Measurements from ENCODE around the gene RGS9.

Gene RGS9

DNA sequence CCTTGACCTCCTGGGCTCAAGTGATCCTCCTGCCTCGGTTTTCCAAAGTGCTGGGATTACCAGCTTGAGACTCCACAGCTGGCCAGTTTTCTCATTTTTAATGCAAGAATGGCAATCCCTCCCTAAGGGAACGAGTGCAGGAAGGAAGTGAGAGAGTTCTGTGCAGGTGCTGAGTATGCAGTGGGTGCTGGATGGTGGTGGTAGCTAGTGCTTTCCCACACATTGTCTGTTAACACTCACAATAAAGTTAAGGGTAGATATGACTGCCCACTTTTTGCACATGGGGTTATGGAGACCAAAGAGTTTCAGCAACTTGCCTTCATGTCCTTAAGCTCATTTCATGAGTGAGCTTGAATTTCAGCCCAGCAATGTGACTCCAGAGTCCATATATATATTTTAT is 18.5 kb downstream of the RGS9 start:
- H3K27ac Mint-ChIP-seq = no peak overlapping the region

DNA sequence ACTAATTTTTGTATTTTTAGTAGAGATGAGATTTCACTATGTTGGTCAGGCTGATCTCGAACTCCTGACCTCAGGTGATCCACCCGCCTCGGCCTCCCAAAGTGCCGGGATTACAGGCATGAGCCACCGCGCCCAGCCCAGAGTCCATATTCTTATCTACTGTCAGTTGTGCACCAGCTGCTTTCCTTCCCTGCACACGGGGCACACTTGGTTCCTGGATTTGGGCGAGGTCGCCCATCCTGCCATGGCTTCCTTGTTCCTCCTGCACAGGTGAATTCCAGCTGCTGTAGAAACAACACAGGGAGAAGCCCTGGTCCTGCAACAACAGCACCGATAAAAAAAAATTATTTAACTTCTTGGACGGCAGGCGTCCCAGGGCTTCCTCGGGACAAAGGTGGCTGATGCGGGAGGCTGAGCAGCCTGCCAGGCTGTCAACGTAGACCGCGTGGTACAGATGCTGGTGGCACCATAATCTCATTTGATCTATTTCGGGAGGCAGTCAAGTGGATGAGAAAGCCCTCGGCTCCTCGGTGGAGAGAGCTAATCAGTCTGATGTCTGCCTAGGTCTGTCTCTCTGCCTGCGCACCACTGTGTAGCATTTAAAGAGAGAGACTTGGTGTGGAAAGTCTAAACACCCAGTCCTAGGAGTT is 19.1 kb downstream of the RGS9 start:
- Mint-ChIP-seq H3K4me3 (no peak overlapping the region), H3K9me3 (no peaks in the 10 kb centered on the region), H3K27ac (no peak overlapping the region), H3K36me3 (ENCODE audit: low read depth) (no peaks in the 10 kb centered on the region), H3K4me1 (ENCODE audit: low read depth) (peaks cover 13% of the 10 kb centered on the region), H3K27me3 (peaks cover 10% of the 10 kb centered on the region)
- intact Hi-C loops (cut with micrococcal nuclease) = no loop called here

More for the DNA sequence above, 18.5 kb downstream of the RGS9 start:
- no peaks in the 10 kb centered on the region for H3K36me3 Mint-ChIP-seq (ENCODE audit: low read depth)
- intact Hi-C loops (cut with micrococcal nuclease) = no loop called here
- H3K4me3 Mint-ChIP-seq = no peak overlapping the region
- H3K4me1 Mint-ChIP-seq (ENCODE audit: low read depth) = peaks cover 13% of the 10 kb centered on the region
- no peaks in the 10 kb centered on the region for H3K9me3 Mint-ChIP-seq
- peaks cover 10% of the 10 kb centered on the region for H3K27me3 Mint-ChIP-seq

DNA sequence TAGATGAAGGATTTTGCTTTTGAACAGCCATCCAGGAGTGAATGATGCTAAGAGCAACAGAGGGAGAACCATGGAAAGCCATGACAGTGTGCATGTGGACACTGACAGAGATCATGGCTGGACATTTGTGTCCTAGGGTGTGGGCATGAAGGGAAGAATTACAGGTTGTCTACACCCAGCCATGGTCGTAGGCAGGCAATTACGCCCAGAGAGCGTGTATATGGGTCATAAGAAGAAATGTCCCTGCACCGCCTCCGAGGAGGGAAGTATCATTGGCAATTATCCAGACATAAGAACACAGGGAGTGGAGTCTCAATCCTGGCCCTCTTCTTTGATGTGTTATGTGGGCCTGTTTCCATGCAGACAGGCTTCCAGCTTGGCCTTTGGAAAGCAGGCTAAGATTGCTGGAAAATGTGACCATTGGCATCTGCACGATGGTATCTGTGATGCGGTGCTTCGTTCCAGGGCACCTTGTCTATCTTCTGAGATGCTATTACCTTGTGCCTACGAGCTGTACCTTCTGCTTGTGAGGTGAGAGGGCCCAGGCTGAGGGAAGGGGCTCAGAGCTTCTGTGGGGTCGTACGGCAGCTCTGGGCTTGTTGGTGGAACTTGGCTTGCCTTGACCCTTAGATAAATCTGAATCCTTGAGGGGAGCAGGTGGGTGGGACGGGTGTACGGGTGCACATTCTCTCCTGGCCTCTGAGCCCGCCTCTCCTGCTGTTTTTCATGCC is 19.8 kb downstream of the RGS9 start:
- intact Hi-C loops (cut with micrococcal nuclease) = no loop called here
- Mint-ChIP-seq H3K36me3 (ENCODE audit: low read depth) (no peaks in the 10 kb centered on the region), H3K27me3 (peaks cover 8% of the 10 kb centered on the region), H3K4me3 (no peak overlapping the region), H3K27ac (no peak overlapping the region), H3K4me1 (ENCODE audit: low read depth) (peaks cover 13% of the 10 kb centered on the region), H3K9me3 (no peaks in the 10 kb centered on the region)

DNA sequence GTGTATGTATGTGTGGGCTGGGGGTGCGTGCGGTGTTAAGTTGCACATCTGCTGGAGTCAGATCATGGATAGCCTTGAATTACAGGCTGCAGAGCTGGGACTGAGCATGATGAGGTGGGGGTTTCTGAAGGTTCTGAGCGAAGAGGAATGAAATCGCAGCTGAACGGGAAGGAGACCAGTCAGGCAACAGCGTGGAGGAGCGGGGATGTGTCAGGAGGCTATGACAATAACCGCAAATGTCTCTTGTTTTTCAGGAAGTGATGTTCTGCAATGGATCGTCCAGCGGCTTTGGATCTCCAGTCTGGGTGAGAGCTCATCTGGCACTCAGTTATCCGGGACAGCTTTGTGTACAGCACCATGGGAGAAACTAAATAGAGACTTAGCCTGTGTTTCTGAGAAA is 20.9 kb downstream of the RGS9 start:
- Mint-ChIP-seq H3K4me3 (no peak overlapping the region), H3K27ac (no peak overlapping the region), H3K4me1 (ENCODE audit: low read depth) (peaks cover 13% of the 10 kb centered on the region), H3K36me3 (ENCODE audit: low read depth) (no peaks in the 10 kb centered on the region), H3K27me3 (peaks cover 3% of the 10 kb centered on the region), H3K9me3 (no peaks in the 10 kb centered on the region)
- intact Hi-C loops (cut with micrococcal nuclease) = no loop called here

DNA sequence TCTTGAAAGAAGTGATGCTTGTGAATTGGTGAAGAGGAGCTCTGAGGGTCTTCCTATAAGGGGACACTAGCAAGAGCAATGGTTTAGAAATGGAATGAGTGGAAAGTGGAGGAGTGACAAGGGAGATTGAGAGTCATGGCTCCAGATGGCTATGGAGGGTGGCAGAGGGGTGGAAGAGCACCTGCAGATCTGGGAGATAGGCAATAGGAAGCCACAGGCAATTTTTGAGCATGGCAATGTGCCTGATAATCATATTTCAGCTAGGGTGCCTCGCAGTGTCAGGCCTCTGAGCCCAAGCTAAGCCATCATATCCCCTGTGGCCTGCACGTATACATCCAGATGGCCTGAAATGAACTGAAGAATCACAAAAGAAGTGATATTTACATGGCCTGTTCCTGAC is 21.5 kb downstream of the RGS9 start:
- no peak overlapping the region for H3K27ac Mint-ChIP-seq
- H3K36me3 Mint-ChIP-seq (ENCODE audit: low read depth) = no peaks in the 10 kb centered on the region
- peaks cover 6% of the 10 kb centered on the region for H3K27me3 Mint-ChIP-seq
- H3K4me3 Mint-ChIP-seq = no peak overlapping the region
- intact Hi-C loops (cut with micrococcal nuclease) = no loop called here
- H3K4me1 Mint-ChIP-seq (ENCODE audit: low read depth) = peaks cover 17% of the 10 kb centered on the region
- H3K9me3 Mint-ChIP-seq = no peaks in the 10 kb centered on the region

DNA sequence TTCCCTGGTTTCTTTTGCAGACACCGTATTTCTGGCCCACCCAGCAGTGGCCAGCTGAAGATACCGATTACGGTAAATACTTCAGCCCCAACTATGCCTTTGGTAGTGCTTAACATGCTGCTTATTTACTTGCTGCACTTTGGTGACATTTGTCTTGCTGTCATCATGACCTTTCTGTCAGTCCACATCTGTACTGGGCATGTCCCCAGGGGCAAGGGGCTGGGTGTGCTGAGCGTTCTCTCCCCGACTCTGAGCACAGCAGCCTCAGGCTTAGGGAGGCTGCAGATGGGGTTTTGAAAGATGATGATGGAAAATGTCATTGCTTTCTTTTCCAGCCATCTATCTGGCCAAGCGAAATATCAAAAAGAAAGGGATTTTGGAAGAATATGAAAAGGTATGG is 23.3 kb downstream of the RGS9 start:
- Mint-ChIP-seq H3K36me3 (ENCODE audit: low read depth) (no peaks in the 10 kb centered on the region), H3K9me3 (no peaks in the 10 kb centered on the region), H3K27me3 (peaks cover 11% of the 10 kb centered on the region), H3K4me1 (ENCODE audit: low read depth) (peaks cover 7% of the 10 kb centered on the region), H3K27ac (no peak overlapping the region), H3K4me3 (no peak overlapping the region)
- intact Hi-C loops (cut with micrococcal nuclease) = no loop called here

DNA sequence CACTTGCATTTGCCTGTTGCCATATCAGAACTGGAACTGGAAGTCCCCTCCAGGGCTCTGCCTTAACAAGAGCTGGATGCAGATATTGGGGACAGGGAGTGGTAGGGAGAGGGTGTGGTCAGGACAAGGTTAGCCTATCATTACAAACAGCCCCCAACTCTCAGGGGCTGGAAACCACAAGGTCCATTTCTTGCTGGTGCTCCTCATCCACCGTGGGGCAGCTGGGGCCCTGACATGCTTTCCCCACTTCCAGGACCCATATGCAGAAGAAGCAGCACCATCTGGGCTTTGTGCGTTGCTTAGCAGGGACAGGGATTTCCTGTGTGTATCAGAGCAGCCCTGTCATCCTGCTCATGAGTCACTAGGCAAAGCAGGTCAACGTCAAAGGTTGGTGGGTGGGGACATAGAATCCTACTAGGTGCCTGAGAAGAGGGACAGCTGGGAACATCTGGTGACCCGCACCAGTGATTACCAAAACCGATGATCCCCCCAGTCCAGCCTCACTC is 26.9 kb downstream of the RGS9 start:
- H3K4me3 Mint-ChIP-seq = no peak overlapping the region
- intact Hi-C loops (cut with micrococcal nuclease) = no loop called here

DNA sequence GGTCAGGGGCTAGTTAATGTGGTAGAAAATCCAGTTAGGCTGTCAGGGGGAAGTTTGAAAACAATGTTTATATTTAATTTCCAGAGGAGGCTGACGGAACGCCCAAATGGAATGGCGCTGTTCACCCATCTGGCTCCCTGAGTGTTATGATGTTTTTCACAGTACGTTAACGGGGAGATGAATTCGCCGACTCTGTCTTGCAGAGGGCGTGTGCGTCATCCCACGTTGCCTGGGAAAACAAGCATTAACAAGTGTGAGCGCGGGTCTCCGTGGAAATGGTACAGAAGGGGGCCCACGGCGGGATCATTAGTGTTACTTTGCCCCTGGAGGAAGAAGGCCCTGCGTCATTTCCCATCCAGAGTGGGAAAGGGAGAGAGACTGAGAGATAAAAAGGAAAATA is 29.6 kb downstream of the RGS9 start:
- H3K36me3 Mint-ChIP-seq (ENCODE audit: low read depth) = no peaks in the 10 kb centered on the region
- H3K4me1 Mint-ChIP-seq (ENCODE audit: low read depth) = peaks cover 5% of the 10 kb centered on the region
- H3K27ac Mint-ChIP-seq = no peak overlapping the region
- H3K4me3 Mint-ChIP-seq = no peak overlapping the region
- intact Hi-C loops (cut with micrococcal nuclease) = no loop called here
- H3K27me3 Mint-ChIP-seq = peaks cover 17% of the 10 kb centered on the region
- H3K9me3 Mint-ChIP-seq = no peaks in the 10 kb centered on the region

More for the DNA sequence above, 26.9 kb downstream of the RGS9 start:
- Mint-ChIP-seq H3K27me3 (peaks cover 10% of the 10 kb centered on the region), H3K36me3 (ENCODE audit: low read depth) (no peaks in the 10 kb centered on the region), H3K9me3 (no peaks in the 10 kb centered on the region), H3K27ac (no peak overlapping the region), H3K4me1 (ENCODE audit: low read depth) (peaks cover 5% of the 10 kb centered on the region)

DNA sequence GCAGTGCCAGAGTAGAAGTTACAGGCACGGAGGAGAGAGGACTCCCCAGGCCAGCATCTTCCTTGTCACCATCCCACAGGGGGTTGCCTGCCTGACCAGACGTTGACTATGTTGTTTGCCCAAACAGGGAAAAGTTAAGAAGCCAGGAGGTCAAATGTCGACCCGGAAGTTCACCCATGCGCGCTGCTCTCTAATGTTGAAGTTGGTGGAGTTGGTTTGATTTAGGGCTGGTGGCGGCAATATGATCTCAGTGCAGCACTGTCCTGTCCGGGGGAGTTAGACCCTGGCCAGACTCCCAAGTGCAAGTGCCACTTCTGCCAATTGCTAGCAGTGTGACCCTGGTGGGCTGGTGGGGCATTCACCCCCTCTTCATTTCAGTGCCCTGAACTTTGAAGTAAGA is 30.4 kb downstream of the RGS9 start:
- Mint-ChIP-seq H3K36me3 (ENCODE audit: low read depth) (no peaks in the 10 kb centered on the region), H3K4me1 (ENCODE audit: low read depth) (peaks cover 5% of the 10 kb centered on the region), H3K4me3 (no peak overlapping the region), H3K27me3 (peaks cover 17% of the 10 kb centered on the region), H3K9me3 (no peaks in the 10 kb centered on the region), H3K27ac (no peak overlapping the region)
- intact Hi-C loops (cut with micrococcal nuclease) = no loop called here

DNA sequence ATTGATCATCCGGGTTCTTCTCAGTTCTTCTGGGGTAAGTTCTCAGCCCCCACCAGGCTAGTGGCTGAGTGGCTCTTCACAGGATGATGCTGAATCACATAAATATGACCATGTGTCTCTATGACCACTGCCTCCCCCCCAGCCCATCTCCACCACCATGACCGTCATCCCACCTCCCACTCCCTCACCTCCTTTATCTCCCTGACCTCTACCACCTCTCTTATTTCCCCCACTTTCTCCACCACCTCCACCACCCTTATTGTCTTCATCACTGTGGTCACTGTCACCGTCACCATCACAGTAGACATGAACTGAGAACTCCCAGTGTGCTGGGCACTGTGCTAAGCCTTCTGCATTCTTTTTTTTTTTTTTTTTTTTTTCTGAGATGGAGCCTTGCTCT is 32.5 kb downstream of the RGS9 start:
- no peaks in the 10 kb centered on the region for H3K9me3 Mint-ChIP-seq
- intact Hi-C loops (cut with micrococcal nuclease) = no loop called here
- H3K4me3 Mint-ChIP-seq = no peak overlapping the region
- H3K36me3 Mint-ChIP-seq (ENCODE audit: low read depth) = no peaks in the 10 kb centered on the region
- no peak overlapping the region for H3K27ac Mint-ChIP-seq
- H3K4me1 Mint-ChIP-seq (ENCODE audit: low read depth) = peaks cover 8% of the 10 kb centered on the region
- H3K27me3 Mint-ChIP-seq = peaks cover 18% of the 10 kb centered on the region

DNA sequence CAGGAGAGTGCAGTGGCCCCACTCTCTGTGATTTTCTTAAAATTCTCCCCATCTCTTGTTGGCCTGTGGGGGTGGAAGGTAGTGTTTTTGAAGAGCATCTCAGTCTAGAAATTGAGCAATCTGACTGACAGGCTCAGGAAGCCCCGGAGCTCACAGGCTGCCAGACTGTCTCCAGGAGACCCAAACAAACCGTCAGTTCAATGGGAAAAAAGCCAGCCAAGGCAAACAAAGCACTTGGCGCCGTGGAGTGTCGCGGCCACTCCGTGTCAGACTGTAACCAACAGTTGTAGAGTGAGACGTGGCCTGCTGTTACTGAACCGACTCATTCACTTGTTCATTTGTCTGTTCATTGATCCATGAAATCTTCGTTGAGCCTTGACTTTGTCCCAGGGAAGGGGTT is 33.7 kb downstream of the RGS9 start:
- Mint-ChIP-seq H3K27ac (no peak overlapping the region), H3K4me3 (no peak overlapping the region), H3K9me3 (no peaks in the 10 kb centered on the region), H3K27me3 (peaks cover 15% of the 10 kb centered on the region), H3K36me3 (ENCODE audit: low read depth) (no peaks in the 10 kb centered on the region), H3K4me1 (ENCODE audit: low read depth) (peaks cover 8% of the 10 kb centered on the region)
- intact Hi-C loops (cut with micrococcal nuclease) = no loop called here

DNA sequence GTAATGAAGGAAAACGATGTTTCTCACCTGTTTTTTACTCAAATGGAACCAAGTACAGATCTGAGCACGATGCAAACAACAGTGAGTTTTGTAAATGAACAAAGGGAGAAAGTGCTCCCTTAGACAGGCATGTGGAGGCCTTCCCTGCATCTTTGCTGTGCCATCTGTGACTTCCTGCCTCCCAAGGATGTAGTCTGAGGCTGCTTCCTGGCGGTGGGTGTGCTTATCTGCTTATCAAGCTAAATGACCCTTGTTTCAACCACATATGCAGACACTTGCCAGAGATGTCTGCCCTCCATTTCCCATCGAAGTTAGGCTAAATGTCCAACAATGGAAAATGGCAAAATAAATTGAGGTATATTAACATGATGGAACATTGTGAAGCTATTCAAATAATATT is 34.6 kb downstream of the RGS9 start:
- intact Hi-C loops (cut with micrococcal nuclease) = no loop called here
- Mint-ChIP-seq H3K4me3 (no peak overlapping the region), H3K27ac (no peak overlapping the region), H3K36me3 (ENCODE audit: low read depth) (no peaks in the 10 kb centered on the region), H3K27me3 (peaks cover 15% of the 10 kb centered on the region), H3K9me3 (no peaks in the 10 kb centered on the region), H3K4me1 (ENCODE audit: low read depth) (peaks cover 8% of the 10 kb centered on the region)

DNA sequence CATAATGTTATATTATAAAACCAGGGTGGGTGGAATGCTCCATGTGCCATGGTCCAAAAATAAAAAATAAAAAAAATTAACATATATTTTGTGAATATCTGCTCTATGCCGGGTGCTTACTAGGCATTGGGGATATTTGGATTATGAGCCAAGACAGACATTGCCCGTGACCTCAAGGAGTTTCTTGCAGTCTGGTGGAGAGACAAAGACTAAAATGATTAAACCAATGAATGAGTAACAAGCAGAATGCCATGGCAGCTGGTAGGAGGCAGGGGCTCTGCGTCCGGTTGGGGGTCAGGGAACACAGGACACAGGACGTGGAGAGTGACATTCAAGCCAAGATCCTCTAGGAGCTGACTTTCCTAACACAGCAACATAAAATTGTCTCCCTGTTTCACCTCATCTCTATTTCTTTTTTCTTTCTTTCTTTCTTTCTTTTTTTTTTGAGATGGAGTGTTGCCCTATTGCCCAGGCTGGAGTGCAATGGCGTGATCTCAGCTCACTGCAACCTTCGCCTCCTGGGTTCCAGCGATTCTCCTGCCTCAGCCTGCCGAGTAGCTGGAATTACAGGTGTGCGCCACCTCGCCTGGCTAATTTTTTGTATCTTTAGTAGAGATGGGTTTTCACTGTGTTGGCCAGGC is 35.4 kb downstream of the RGS9 start:
- H3K27me3 Mint-ChIP-seq = peaks cover 13% of the 10 kb centered on the region
- H3K36me3 Mint-ChIP-seq (ENCODE audit: low read depth) = no peaks in the 10 kb centered on the region
- H3K27ac Mint-ChIP-seq = no peak overlapping the region
- H3K4me1 Mint-ChIP-seq (ENCODE audit: low read depth) = peaks cover 8% of the 10 kb centered on the region
- no peaks in the 10 kb centered on the region for H3K9me3 Mint-ChIP-seq
- intact Hi-C loops (cut with micrococcal nuclease) = no loop called here
- H3K4me3 Mint-ChIP-seq = no peak overlapping the region

DNA sequence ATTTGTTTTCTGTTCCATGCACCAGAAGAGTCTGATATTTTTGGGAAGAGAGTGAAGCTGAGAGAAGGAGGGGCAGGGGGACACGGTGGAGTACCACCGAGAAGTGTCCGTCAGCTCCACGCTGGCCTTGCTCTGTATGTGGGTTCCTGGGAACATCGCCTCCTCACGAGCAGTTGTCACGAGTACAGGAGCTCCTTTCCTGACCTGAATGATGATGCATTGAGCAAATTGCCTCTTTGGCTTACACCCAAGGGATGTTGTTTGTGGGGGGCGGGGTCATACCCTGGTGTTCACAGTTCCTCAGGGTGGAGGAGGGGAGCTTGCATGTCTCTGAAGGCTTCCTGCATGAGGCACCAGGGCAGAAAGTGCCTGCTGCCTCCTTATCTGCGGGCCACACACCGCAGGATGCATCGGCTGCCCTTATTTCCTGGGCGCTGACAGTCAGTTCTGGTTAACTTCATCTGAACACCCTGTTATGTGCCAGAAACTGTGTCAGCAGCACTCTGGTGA is 36.2 kb downstream of the RGS9 start:
- H3K27ac Mint-ChIP-seq = no peak overlapping the region
- H3K4me3 Mint-ChIP-seq = no peak overlapping the region
- H3K36me3 Mint-ChIP-seq (ENCODE audit: low read depth) = no peaks in the 10 kb centered on the region
- peaks cover 8% of the 10 kb centered on the region for H3K4me1 Mint-ChIP-seq (ENCODE audit: low read depth)
- peaks cover 13% of the 10 kb centered on the region for H3K27me3 Mint-ChIP-seq
- intact Hi-C loops (cut with micrococcal nuclease) = no loop called here
- H3K9me3 Mint-ChIP-seq = no peaks in the 10 kb centered on the region

All from dendritic cell treated with granulocyte-macrophage colony-stimulating factor and Interleukin-4, amounts not matched to agents 40 ng/mL and 50 ng/mL, for 4 days (primary cell).